GM10266 (cell line): Measurements from ENCODE around the gene MRPS18B.
A peak's percentile ranks its signal among the peaks of the same experiment; 100 is the strongest.
"Not testable (repeated sequence)": the region's sequence is repeated elsewhere in the genome, so short reads cannot be mapped to it uniquely, and the experiment has no call there.

Source experiments
- DNase-seq: peaks from one replicate; pipeline ENCODE4 v3.0.0; 2012; ENCODE audit errors: extremely low spot score
- TF ChIP-seq, protein P1 (sequence below): IDR thresholded peaks from 2 replicates; pipeline ENCODE4 v1.5.1; 2012; ENCODE audit warnings: mild to moderate bottlenecking, low read depth; ENCODE audit not compliant: control insufficient read depth, insufficient read depth; ENCODE audit errors: missing control alignments

Gene MRPS18B

DNA sequence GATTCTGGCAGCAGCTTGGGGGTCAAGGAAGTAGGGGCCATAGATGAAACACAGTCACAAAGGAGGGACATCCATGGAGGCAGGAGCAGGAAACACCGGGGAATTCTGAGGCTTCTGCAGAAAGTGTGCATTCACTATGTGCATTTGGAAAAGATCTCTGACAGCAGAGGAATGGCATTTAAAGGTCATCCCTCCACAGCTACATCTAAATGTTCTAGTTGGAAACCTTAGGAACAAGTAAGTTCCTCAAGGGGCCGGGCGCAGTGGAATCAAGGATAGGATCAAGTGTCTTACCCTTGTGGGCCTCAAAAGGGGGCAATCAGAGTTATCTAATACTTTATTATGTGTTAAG, 38.1 kb downstream of the MRPS18B start:
- DNase-seq = no peak
- TF ChIP-seq, protein P1, sequence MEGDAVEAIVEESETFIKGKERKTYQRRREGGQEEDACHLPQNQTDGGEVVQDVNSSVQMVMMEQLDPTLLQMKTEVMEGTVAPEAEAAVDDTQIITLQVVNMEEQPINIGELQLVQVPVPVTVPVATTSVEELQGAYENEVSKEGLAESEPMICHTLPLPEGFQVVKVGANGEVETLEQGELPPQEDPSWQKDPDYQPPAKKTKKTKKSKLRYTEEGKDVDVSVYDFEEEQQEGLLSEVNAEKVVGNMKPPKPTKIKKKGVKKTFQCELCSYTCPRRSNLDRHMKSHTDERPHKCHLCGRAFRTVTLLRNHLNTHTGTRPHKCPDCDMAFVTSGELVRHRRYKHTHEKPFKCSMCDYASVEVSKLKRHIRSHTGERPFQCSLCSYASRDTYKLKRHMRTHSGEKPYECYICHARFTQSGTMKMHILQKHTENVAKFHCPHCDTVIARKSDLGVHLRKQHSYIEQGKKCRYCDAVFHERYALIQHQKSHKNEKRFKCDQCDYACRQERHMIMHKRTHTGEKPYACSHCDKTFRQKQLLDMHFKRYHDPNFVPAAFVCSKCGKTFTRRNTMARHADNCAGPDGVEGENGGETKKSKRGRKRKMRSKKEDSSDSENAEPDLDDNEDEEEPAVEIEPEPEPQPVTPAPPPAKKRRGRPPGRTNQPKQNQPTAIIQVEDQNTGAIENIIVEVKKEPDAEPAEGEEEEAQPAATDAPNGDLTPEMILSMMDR = no peak

DNA sequence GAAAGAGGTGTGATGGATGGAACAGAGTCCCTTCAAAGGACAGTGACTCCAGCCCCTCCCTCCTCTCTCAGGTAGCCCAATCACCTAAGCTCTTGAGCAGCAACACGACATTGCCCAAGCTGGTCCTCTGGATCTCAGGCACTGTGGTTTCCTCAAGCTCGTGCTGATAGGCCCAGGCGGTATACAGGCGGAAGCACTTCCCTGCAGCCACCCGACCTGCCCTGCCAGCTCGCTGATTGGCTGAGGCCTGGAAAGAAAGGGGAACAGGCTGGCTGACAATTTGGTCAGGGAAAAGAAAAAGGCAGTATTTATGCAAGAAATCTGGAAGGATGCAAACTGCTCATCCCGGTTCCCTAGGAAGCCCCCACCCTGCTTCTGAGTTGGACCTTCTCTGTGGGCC, 38.9 kb downstream of the MRPS18B start:
- DNase-seq = no peak
- TF ChIP-seq, protein P1 = no peak

- TF ChIP-seq, protein P1 = no peak
- DNase-seq = no peak
Observed at GRCh38 chr6:30657454-30657853, 39.8 kb downstream of the MRPS18B start.

DNA sequence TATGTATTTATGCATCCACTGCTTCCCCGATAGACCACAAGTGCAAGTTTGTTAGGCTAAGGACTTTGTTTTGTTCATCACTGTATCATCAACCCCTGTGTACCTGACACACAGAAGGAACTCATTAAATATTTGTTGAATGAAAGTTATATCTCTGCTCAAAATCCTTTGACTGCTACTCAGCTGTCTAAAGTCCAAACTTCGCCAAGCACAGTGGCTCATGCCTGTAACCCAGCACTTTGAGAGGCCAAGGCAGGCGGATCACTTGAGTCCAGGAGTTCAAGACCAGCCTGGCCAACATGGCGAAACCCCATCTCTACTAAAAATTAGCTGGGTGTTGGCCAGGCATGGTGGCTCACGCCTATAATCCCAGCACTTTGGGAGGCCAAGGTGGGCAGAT, 40.3 kb downstream of the MRPS18B start:
- DNase-seq = not testable (repeated sequence)

- no peak for DNase-seq
- TF ChIP-seq, protein P1 = no peak
Observed at GRCh38 chr6:30664994-30665767, 47.5 kb downstream of the MRPS18B start.

DNA sequence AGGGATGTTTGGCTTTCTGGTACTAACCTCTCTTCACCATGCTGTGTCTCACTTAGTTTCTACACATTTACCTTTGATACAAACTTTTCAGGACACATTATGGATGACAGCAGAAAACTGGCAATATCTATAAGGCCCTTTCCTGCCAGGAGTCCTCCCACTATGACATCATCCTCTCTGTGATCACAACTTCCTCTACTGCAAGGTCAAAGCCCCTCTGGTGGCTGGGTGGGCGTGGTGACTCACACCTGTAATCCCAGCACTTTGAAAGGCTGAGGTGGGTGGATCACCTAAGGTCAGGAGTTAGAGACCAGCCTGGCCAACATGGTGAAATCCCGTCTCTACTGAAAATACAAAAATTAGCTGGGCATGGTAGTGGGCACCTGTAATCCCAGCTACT, 48.7 kb downstream of the MRPS18B start:
- DNase-seq = not testable (repeated sequence)

GRCh38 chr6:30670760-30671527, 53.3 kb downstream of the MRPS18B start:
- DNase-seq = no peak
- TF ChIP-seq, protein P1 = no peak

GRCh38 chr6:30672445-30673253, 55.0 kb downstream of the MRPS18B start, which contains the start of gene DHX16:
DHX16 (minus strand) TSS chr6:30673006; CDS start chr6:30672841, 165 bp downstream.
- DNase-seq = peak; percentile 92
- TF ChIP-seq, protein P1 = peak; percentile 90
